Epithelial cell of proximal tubule (primary cell): Measurements from ENCODE around the gene DGLUCY. TPM values are rescaled to one million over a fixed set of nuclear protein-coding genes. Genes with fewer than 3 reads are reported as not detected.
"Not testable (repeated sequence)": the region's sequence is repeated elsewhere in the genome, so short reads cannot be mapped to it uniquely, and the experiment has no call there.

Experiments
- DNase-seq: peaks from one replicate; pipeline ENCODE4 v3.0.0-alpha.2; 2011; ENCODE audit warnings: low read depth
- H3K4me3 ChIP-seq: 2 replicates; pipeline ENCODE4 v1.5.1; 2011; ENCODE audit warnings: low read depth, mild to moderate bottlenecking, low read length
- CTCF ChIP-seq: conservative IDR thresholded peaks from 2 replicates; pipeline ENCODE4 v1.5.1; 2012; ENCODE audit warnings: low read depth, mild to moderate bottlenecking, low read length
- total RNA-seq: library from RNA; depleted of rRNA; stranded (reverse); fragments of >200 nt; gene quantifications from 2 replicates; pipeline ENCODE4 v1.2.3, GENCODE V29; 2015

The DGLUCY gene
- total RNA-seq, 1 donor from 2014 or later = 21.6 TPM

GRCh38 chr14:91193069-91193468 is 79.2 kb downstream of the DGLUCY start:
- DNase-seq = no peak
- H3K4me3 ChIP-seq = no peak overlapping the region
- no peak for TF ChIP-seq CTCF

- no peak overlapping the region for H3K4me3 ChIP-seq
- DNase-seq = no peak
- TF ChIP-seq CTCF = no peak
Measured at GRCh38 chr14:91195881-91196280, 82.0 kb downstream of the DGLUCY start.

- no peak for TF ChIP-seq CTCF
- DNase-seq = no peak
Measured at GRCh38 chr14:91197631-91198030, 83.8 kb downstream of the DGLUCY start.

GRCh38 chr14:91200802-91201201 is 86.9 kb downstream of the DGLUCY start:
- not testable (repeated sequence) for H3K4me3 ChIP-seq, DNase-seq

More at GRCh38 chr14:91197631-91198030, 83.8 kb downstream of the DGLUCY start:
- H3K4me3 ChIP-seq = no peak overlapping the region

GRCh38 chr14:91202234-91202974 is 88.5 kb downstream of the DGLUCY start:
- TF ChIP-seq CTCF = no peak
- no peak for DNase-seq

GRCh38 chr14:91204657-91205056 is 90.8 kb downstream of the DGLUCY start:
- DNase-seq = no peak
- TF ChIP-seq CTCF = no peak

More at GRCh38 chr14:91202234-91202974, 88.5 kb downstream of the DGLUCY start:
- no peak overlapping the region for H3K4me3 ChIP-seq

GRCh38 chr14:91205459-91205858 is 91.6 kb downstream of the DGLUCY start:
- no peak for DNase-seq
- no peak for TF ChIP-seq CTCF
- no peak overlapping the region for H3K4me3 ChIP-seq

More at GRCh38 chr14:91204657-91205056, 90.8 kb downstream of the DGLUCY start:
- no peak overlapping the region for H3K4me3 ChIP-seq
